Neural cell (in vitro differentiated cells): ENCODE data around the gene NHERF2.

ENCODE experiments used
- CTCF ChIP-seq: fragments of 450-650 bp; IDR thresholded peaks from 2 replicates; pipeline ENCODE4 v1.5.1; 2014; ENCODE audit warnings: antibody characterized with exemption, mild to moderate bottlenecking, moderate library complexity; ENCODE audit not compliant: poor library complexity, severe bottlenecking
- MXI1 ChIP-seq: fragments of 450-650 bp; conservative IDR thresholded peaks from 2 replicates; pipeline ENCODE4 v1.6.1; 2014; ENCODE audit warnings: antibody characterized with exemption, mild to moderate bottlenecking; ENCODE audit not compliant: poor library complexity, severe bottlenecking

GRCh38 chr16:2008009-2008526, 18.6 kb upstream of the NHERF2 start:
- TF ChIP-seq MXI1, result no peak
- TF ChIP-seq CTCF, result no peak
